Measurements from ENCODE around the gene ZNF786.
A peak's percentile ranks its signal among the peaks of the same experiment; 100 is the strongest.

Gene ZNF786, protein sequence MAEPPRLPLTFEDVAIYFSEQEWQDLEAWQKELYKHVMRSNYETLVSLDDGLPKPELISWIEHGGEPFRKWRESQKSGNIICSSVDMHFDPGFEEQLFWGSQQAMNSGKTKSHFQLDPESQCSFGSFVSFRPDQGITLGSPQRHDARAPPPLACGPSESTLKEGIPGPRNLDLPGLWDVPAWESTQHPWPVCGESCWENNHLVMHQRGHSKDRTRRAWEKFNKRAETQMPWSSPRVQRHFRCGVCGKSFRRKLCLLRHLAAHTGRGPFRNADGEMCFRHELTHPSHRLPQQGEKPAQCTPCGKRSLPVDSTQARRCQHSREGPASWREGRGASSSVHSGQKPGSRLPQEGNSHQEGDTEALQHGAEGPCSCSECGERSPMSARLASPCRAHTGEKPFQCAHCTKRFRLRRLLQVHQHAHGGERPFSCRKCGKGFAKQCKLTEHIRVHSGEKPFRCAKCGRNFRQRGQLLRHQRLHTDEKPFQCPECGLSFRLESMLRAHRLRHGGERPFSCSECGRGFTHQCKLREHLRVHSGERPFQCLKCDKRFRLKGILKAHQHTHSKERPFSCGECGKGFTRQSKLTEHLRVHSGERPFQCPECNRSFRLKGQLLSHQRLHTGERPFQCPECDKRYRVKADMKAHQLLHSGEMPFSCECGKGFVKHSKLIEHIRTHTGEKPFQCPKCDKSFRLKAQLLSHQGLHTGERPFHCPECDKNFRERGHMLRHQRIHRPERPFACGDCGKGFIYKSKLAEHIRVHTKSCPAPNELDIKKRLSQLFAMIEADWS

DNA sequence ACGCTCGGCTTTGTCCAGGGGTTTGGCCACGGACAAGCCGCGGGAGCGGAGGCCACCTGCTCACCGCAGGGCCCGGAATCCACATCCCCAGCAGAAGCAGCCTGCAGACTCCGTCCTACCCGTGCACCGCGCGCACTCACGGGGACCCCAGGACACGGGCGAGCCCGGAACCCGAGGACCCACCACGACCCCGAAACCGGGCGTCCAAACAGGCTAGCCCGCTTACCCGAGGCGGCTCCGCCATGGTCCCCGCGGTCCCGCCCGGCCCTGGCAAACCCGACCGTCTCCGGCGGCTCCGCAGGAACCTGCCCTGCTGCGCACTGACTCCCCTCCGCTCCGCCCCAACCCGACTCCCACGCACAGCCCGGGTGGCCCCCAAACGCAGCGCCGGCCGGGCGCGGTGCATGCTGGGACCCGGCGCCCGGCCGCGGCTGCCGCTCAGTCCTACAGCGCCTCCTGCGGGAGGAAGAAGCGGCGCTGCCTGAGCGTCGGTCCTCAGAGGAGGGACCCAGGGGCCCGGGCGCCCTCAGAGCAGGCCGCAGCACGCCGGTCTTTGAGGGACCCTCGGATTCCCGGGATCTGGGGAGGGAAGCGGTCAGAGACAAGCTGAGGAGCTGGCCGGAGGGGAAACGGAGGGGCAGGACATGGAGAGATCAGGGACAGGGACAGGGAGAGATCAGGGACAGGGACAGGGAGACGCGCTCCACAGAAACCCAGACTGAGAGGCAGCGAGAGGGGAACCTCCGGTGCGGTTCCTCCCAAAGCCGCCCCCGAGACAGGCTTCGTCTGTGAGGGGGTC is at the start of gene ZNF786:
Gene ZNF786, minus strand, starts transcription at position 322 of the 799 bp plus-strand sequence. Its CDS starts 78 bp downstream, at position 244.
- in situ Hi-C loops (cut with MboI; ENCODE audit: low sequenced_read_pairs, unreplicated experiment), result no loop called here
- peak; percentile 95 for DNase-seq (ENCODE audit: low spot score)
- TF ChIP-seq, protein P1, sequence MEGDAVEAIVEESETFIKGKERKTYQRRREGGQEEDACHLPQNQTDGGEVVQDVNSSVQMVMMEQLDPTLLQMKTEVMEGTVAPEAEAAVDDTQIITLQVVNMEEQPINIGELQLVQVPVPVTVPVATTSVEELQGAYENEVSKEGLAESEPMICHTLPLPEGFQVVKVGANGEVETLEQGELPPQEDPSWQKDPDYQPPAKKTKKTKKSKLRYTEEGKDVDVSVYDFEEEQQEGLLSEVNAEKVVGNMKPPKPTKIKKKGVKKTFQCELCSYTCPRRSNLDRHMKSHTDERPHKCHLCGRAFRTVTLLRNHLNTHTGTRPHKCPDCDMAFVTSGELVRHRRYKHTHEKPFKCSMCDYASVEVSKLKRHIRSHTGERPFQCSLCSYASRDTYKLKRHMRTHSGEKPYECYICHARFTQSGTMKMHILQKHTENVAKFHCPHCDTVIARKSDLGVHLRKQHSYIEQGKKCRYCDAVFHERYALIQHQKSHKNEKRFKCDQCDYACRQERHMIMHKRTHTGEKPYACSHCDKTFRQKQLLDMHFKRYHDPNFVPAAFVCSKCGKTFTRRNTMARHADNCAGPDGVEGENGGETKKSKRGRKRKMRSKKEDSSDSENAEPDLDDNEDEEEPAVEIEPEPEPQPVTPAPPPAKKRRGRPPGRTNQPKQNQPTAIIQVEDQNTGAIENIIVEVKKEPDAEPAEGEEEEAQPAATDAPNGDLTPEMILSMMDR (IDR thresholded peaks at IDR 0.05; ENCODE audit: borderline replicate concordance, control extremely low read depth, extremely low read depth, insufficient read depth, missing control alignments), result peak; percentile 91

DNA sequence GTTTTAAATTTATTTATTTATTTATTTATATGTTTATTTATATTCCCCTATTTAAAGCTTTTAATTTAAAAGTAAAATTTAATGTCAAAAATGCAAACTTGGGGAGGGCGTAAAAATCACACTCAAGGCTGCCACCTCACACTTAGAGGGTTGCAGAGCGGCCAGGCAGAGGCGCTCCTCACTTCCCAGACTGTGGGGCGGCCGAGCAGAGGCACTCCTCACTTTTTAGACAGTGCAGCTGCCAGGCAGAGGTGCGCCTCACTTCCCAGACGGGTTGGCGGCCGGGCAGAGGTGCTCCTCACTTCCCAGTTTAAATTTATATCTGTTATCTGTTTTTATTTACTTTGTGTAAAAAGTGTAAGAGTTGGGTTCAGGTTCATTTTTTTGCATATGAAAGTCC is 45.6 kb upstream of the ZNF786 start:
- in situ Hi-C loops (cut with MboI; ENCODE audit: low sequenced_read_pairs, unreplicated experiment), result no loop called here
- TF ChIP-seq, protein P1 (IDR thresholded peaks at IDR 0.05; ENCODE audit: borderline replicate concordance, control extremely low read depth, extremely low read depth, insufficient read depth, missing control alignments), result no peak
- no peak for DNase-seq (ENCODE audit: low spot score)

DNA sequence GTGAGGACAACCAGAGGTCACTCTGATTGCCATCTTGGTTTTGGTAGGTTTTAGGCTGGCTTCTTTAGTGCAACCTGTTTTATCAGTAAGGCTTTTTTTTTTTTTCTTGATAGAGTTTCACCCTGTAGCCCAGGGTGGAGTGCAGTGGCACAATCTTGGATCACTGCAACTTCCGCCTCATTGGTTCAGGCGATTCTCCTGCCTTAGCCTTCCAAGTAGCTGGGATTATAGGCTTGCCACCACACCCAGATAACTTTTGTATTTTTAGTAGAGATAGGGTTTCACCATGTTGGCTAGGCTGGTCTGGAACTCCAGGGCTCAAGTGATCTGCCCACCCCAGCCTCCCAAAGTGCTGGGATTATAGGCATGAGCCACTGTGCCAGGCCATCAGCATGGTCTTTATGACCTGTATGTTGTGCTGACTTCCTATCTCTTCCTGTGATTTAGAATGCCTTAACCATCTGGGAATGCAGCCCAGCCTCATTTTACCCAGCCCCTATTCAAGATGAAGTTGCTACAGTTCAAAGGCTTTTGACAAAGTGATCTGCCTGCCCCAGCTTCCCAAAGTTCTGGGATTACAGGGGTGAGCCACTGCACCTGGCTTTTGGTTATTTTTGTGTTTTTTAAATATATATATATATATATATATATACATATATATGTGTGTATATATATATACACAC is 42.7 kb upstream of the ZNF786 start:
- in situ Hi-C loops (cut with MboI; ENCODE audit: low sequenced_read_pairs, unreplicated experiment), result no loop called here
- DNase-seq (ENCODE audit: low spot score), result no peak
- TF ChIP-seq, protein P1 (IDR thresholded peaks at IDR 0.05; ENCODE audit: borderline replicate concordance, control extremely low read depth, extremely low read depth, insufficient read depth, missing control alignments), result no peak

DNA sequence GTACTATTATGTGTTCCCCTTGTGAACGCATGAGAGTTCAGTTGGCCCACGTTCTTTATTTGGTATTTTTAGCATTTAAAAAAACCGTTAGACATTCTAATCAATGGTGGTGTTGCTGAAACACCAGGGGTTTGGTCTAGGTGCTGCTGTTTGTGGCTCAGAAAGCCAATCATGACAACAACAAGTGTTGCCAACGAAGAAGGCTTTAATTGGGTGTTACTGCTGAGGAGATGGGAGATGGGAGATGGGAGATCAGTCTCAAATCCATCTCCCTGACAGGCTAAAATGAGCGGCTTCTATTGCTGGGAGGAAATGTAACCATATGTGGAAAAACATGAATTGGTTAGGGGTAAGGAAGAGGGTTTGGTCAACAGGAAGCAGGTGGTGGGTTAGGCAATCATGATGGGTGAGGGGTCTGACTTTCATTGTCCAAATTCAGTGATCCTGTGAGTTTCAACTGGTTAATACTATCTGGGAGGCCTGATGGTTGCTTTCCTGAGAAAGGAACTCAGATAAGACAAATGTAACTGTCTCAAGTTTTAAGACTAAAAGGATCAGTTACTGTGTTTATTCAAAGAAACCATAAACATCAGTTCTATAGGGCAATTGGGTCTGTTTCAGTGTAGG is 40.2 kb upstream of the ZNF786 start:
- in situ Hi-C loops (cut with MboI; ENCODE audit: low sequenced_read_pairs, unreplicated experiment), result no loop called here
- no peak for DNase-seq (ENCODE audit: low spot score)
- TF ChIP-seq, protein P1 (IDR thresholded peaks at IDR 0.05; ENCODE audit: borderline replicate concordance, control extremely low read depth, extremely low read depth, insufficient read depth, missing control alignments), result no peak

DNA sequence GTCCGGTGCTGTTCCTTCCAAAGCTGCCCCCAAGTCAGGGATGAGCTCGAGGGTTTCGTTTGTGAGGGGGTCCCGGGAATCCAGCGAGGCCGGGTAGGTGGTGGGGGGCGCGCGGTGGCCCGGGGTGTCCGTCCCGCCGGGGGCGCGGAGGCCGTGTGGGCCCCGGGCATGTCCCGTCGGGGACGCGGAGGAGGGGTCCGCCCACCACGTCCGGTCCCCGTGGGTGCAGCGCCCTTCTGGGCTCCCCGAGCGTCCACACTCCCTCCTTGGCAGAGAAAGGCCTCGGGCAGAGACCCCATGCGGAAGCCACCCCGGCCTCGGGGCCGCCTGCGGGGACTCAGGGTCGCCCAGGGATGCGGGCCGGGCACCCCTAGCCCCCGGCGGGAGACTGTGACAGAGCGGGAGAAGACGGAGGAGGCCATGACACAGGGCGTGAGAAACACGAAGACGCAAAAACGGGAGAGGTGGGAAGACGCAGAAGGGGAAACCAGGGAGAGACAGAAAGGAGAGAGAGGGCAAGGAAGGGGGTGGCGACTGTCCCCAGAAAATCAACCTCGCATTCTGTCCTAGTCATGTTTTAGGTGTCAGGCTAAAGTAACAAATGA is 36.2 kb upstream of the ZNF786 start:
- peak; percentile 82 for DNase-seq (ENCODE audit: low spot score)
- TF ChIP-seq, protein P1 (IDR thresholded peaks at IDR 0.05; ENCODE audit: borderline replicate concordance, control extremely low read depth, extremely low read depth, insufficient read depth, missing control alignments), result no peak
- in situ Hi-C loops (cut with MboI; ENCODE audit: low sequenced_read_pairs, unreplicated experiment), result no loop called here
